GM19468 (cell line): ENCODE measurements around the gene PHF2.

ENCODE experiments used
- ATAC-seq: cut with Tn5 transposase; IDR thresholded peaks from one replicate; pipeline ENCODE4 v1.9.1; 2021; ENCODE audit warnings: mild to moderate bottlenecking, moderate library complexity, moderate number of reproducible peaks; ENCODE audit not compliant: unreplicated experiment; ENCODE audit errors: extremely low read depth

PHF2 gene

GRCh38 chr9:93684806-93685543 is 108.6 kb downstream of the PHF2 start:
- ATAC-seq, result no peak

GRCh38 chr9:93686127-93686879 is 109.9 kb downstream of the PHF2 start:
- ATAC-seq, result no peak

GRCh38 chr9:93686880-93687236 is 110.5 kb downstream of the PHF2 start:
- ATAC-seq, result no peak

- ATAC-seq, result no peak
Measured at GRCh38 chr9:93690618-93691017, 114.2 kb downstream of the PHF2 start.

GRCh38 chr9:93693129-93693528 is 116.7 kb downstream of the PHF2 start:
- no peak for ATAC-seq

GRCh38 chr9:93697352-93698139 is 121.2 kb downstream of the PHF2 start:
- no peak for ATAC-seq

- no peak for ATAC-seq
Measured at GRCh38 chr9:93698140-93698908, 121.9 kb downstream of the PHF2 start.

- no peak for ATAC-seq
Measured at GRCh38 chr9:93699650-93700049, 123.3 kb downstream of the PHF2 start.

GRCh38 chr9:93701494-93702218 is 125.3 kb downstream of the PHF2 start:
- no peak for ATAC-seq

GRCh38 chr9:93702261-93702660 is 125.9 kb downstream of the PHF2 start:
- ATAC-seq, result no peak

- no peak for ATAC-seq
Measured at GRCh38 chr9:93708289-93708986, 132.1 kb downstream of the PHF2 start.

GRCh38 chr9:93708987-93709302 is 132.6 kb downstream of the PHF2 start:
- no peak for ATAC-seq

GRCh38 chr9:93709600-93710369 is 133.4 kb downstream of the PHF2 start:
- no peak for ATAC-seq

GRCh38 chr9:93710370-93710723 is 134.0 kb downstream of the PHF2 start:
- ATAC-seq, result no peak

GRCh38 chr9:93711002-93711401 is 134.6 kb downstream of the PHF2 start:
- ATAC-seq, result no peak

- ATAC-seq, result no peak
Measured at GRCh38 chr9:93712896-93713295, 136.5 kb downstream of the PHF2 start.

- no peak for ATAC-seq
Measured at GRCh38 chr9:93713716-93714115, 137.3 kb downstream of the PHF2 start.

GRCh38 chr9:93721417-93721965 is 145.1 kb downstream of the PHF2 start:
- ATAC-seq, result no peak
